Right lobe of liver (tissue), 4 donors: Measurements from ENCODE around the gene MIER2.

Experiments used
- CTCF ChIP-seq, 4 donors: fragments of 200-600 bp in 3 of 4; fragments of 450-650 bp in 1 of 4; IDR thresholded peaks; one replicate each; pipeline versions ENCODE4 v1.5.1 to v1.8.0; 2016 to 2022; ENCODE audit warnings: antibody characterized with exemption in 4 of 4, mild to moderate bottlenecking in 2 of 4
- POLR2A ChIP-seq: fragments of 450-650 bp; IDR thresholded peaks from one replicate; pipeline ENCODE4 v1.6.1; 2017; ENCODE audit warnings: antibody characterized with exemption, mild to moderate bottlenecking
- donor health status: DM: no; HTN: no; CAD: no.
- donor health status: DM: no; HTN: no; CAD: no.
- donor health status: DM: no; HTN: yes; CAD: no.

GRCh38 chr19:313988-314815, 30.4 kb downstream of the MIER2 start:
- TF ChIP-seq POLR2A, result no peak
- no peak for TF ChIP-seq CTCF (IDR thresholded peaks at IDR 0.05)
